Fibroblast of lung (primary cell): ENCODE results near the gene MYL11. TPM values are rescaled to one million over a fixed set of nuclear protein-coding genes. Genes with fewer than 3 reads are reported as not detected.

ENCODE experiments used
- DNase-seq, 2 donors: peaks; one replicate each; pipeline versions ENCODE4 v3.0.0 to v3.0.0-alpha.2; 2010; ENCODE audit warnings: low read depth in 2 of 2
- H2AFZ ChIP-seq: 2 replicates; pipeline ENCODE4 v1.5.1; 2012; ENCODE audit warnings: low read length, control low read depth, inconsistent platforms
- H3K27ac ChIP-seq: 2 replicates; pipeline ENCODE4 v1.5.1; 2011; ENCODE audit warnings: low read length, control low read depth; ENCODE audit not compliant: insufficient read depth
- H3K27me3 ChIP-seq: 2 replicates; pipeline ENCODE4 v1.5.1; 2011; ENCODE audit warnings: mild to moderate bottlenecking, low read length; ENCODE audit not compliant: control insufficient read depth, insufficient read depth
- H3K36me3 ChIP-seq: 2 replicates; pipeline ENCODE4 v1.5.1; 2011; ENCODE audit warnings: low read length; ENCODE audit not compliant: control insufficient read depth, insufficient read depth
- H3K4me1 ChIP-seq: 2 replicates; pipeline ENCODE4 v1.5.1; 2011; ENCODE audit warnings: low read length; ENCODE audit not compliant: control insufficient read depth, insufficient read depth; ENCODE audit errors: extremely low read depth
- H3K4me2 ChIP-seq: 2 replicates; pipeline ENCODE4 v1.5.1; 2011; ENCODE audit warnings: low read length, control low read depth; ENCODE audit not compliant: insufficient read depth; ENCODE audit errors: extremely low read depth
- H3K4me3 ChIP-seq, 4 experiments: fragments of 200-600 bp in 1 of 4; sonication (generic) in 1 of 4; replicated peaks in 1 of 4; 2 replicates each; pipeline ENCODE4 v1.5.1; 2011 to 2016; ENCODE audit warnings: low read length in 4 of 4, low read depth in 3 of 4, mild to moderate bottlenecking in 3 of 4, control low read depth in 2 of 4, inconsistent platforms in 1 of 4, mixed read lengths in 1 of 4; ENCODE audit not compliant: insufficient read depth in 1 of 4; ENCODE audit errors: control extremely low read depth in 1 of 4
- H3K79me2 ChIP-seq: 2 replicates; pipeline ENCODE4 v1.5.1; 2012; ENCODE audit warnings: mild to moderate bottlenecking, low read length, inconsistent platforms; ENCODE audit not compliant: control insufficient read depth, insufficient read depth
- H3K9ac ChIP-seq: 2 replicates; pipeline ENCODE4 v1.5.1; 2011; ENCODE audit warnings: mild to moderate bottlenecking, low read length, control low read depth; ENCODE audit not compliant: insufficient read depth
- H3K9me3 ChIP-seq: 2 replicates; pipeline ENCODE4 v1.5.1; 2012; ENCODE audit warnings: low read depth, low read length; ENCODE audit not compliant: control insufficient read depth, insufficient read depth
- H4K20me1 ChIP-seq: 2 replicates; pipeline ENCODE4 v1.5.1; 2011; ENCODE audit warnings: low read length; ENCODE audit not compliant: control insufficient read depth, insufficient read depth; ENCODE audit errors: extremely low read depth
- CTCF ChIP-seq, 2 donors: IDR thresholded peaks in 1 of 2; conservative IDR thresholded peaks in 1 of 2; 1 replicate in 1 of 2; 2 replicates in 1 of 2; pipeline ENCODE4 v1.5.1; 2011 to 2012; ENCODE audit warnings: low read length in 2 of 2, control low read depth in 1 of 2, inconsistent platforms in 1 of 2, low read depth in 1 of 2, mild to moderate bottlenecking in 1 of 2
- EZH2 ChIP-seq: IDR thresholded peaks from 2 replicates; pipeline ENCODE4 v1.5.1; 2012; ENCODE audit warnings: low read length, control low read depth, mild to moderate bottlenecking; ENCODE audit errors: missing control alignments
- polyA plus RNA-seq, 2 donors: library from polyadenylated mRNA; depleted of rRNA in 1 of 2; stranded (reverse) in 1 of 2; unstranded in 1 of 2; fragments of >200 nt; gene quantifications; 2 replicates each; pipeline ENCODE4 v1.2.1, GENCODE V29; 2011 to 2012; ENCODE audit warnings: missing spikeins in 1 of 2
- total RNA-seq: library from RNA; depleted of rRNA; stranded (reverse); fragments of >200 nt; gene quantifications from 2 replicates; pipeline ENCODE4 v1.2.1, GENCODE V29; 2014

The MYL11 gene
- total and polyA plus RNA-seq, 2 donors (not counting 1 experiment from before 2014, with no cell fraction given) = 0.45 TPM; not detected in 1

- TF ChIP-seq EZH2 (no peak), CTCF (conservative IDR thresholded peaks at IDR 0.05 in 1 of 2, IDR thresholded peaks at IDR 0.05 in 1 of 2; ENCODE audit: low read depth in 1 of 2, low read length in 2 of 2) (no peak)
- no peak overlapping the region for H2AFZ ChIP-seq
- peak overlapping the region; percentile 8 for H3K9ac ChIP-seq
- H3K27me3 ChIP-seq = no peaks in the 10 kb centered on the region
- H3K27ac ChIP-seq = peak overlapping the region; percentile 37
- no peaks in the 10 kb centered on the region for H4K20me1 ChIP-seq
- H3K79me2 ChIP-seq = peaks cover 21% of the 10 kb centered on the region
- H3K36me3 ChIP-seq = peaks cover 26% of the 10 kb centered on the region
- no peak for DNase-seq
- H3K4me3 ChIP-seq = no peak overlapping the region
- H3K4me2 ChIP-seq = no peak overlapping the region
- H3K4me1 ChIP-seq = peaks cover 31% of the 10 kb centered on the region
- no peaks in the 10 kb centered on the region for H3K9me3 ChIP-seq
Observed at GRCh38 chr16:30352488-30353401, 21.9 kb upstream of the MYL11 start.

GRCh38 chr16:30353438-30354129, 21.0 kb upstream of the MYL11 start:
- Histone ChIP-seq H3K27me3 (no peaks in the 10 kb centered on the region), H3K9me3 (no peaks in the 10 kb centered on the region), H3K9ac (no peak overlapping the region), H4K20me1 (no peaks in the 10 kb centered on the region), H3K4me2 (peak overlapping the region; percentile 99), H2AFZ (no peak overlapping the region), H3K36me3 (peaks cover 32% of the 10 kb centered on the region), H3K4me3 (peak overlapping the region; percentile 78 to 97 (median 95)), H3K4me1 (peaks cover 31% of the 10 kb centered on the region), H3K27ac (peak overlapping the region; percentile 95), H3K79me2 (peaks cover 21% of the 10 kb centered on the region)
- TF ChIP-seq CTCF (conservative IDR thresholded peaks at IDR 0.05 in 1 of 2, IDR thresholded peaks at IDR 0.05 in 1 of 2; ENCODE audit: low read depth in 1 of 2, low read length in 2 of 2) (no peak), EZH2 (no peak)
- no peak for DNase-seq
